ENCODE measurements around the gene ROBO1.
"Not testable (repeated sequence)": the region's sequence is repeated elsewhere in the genome, so short reads cannot be mapped to it uniquely, and the experiment has no call there.

ROBO1 gene

DNA sequence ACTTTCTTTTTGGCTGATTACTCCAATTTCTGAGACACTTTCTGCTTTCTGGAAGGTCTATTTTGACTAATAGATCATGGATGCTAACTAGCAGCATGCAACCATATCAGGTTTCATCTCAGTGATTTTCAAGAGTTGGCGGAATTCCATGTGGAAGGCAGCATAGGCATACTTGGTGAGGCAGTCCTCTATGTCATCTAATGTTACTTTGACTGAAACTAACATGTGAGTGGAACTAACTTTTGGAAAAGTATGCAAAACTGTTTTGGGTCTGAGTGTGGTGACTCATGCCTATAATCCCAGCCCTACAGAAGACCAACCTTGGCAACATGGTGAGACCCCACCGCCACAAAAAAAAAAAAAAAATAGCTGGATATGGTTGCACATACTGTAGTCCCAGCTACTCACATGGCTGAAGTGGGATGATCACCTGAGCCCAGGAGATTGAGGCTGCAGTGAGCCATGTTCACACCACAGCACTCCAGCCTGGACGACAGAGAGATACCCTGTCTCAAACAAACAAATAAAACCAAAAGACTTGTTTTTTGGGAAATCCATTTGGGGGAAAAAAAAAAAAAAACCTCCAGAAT, 1033.7 kb downstream of the ROBO1 start:
- DNase-seq (ENCODE audit: low spot score) = no peak

DNA sequence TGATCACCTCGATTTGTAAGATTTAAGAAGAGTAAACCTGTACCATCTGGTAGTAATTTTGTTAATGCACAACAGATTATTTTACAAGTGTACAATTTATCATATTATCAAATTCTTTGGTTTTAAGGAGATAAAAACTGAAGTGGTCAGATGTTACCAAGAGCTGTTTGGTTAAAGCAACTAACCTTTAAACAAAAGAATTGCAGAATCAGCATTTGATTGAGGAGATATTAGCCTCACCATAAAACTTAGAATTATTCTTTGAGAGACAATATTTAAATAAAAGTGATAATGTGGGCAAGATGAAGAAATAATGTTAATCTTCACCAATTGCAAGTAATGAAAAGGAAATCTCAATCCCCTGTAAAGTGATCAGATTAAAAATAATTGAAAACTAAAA, 1034.9 kb downstream of the ROBO1 start:
- no peak for DNase-seq (ENCODE audit: low spot score)

DNA sequence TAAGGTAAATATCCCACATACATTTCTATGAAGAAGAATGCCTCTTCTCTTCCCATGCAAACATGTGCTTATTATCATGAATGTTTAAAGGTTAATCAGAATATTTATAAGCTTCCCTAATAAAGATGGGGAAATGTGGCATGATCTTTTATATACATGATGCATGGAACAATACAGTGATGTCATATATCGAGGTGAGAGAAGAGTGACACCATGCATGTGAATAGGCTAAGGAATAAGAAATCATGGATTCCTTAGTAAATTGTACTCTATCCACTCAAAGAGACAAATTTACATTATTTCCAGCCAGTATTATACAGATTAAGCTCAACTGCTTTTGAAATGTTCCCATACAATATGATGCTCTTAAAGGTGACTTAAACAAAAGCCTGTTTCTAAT, 1035.3 kb downstream of the ROBO1 start:
- DNase-seq (ENCODE audit: low spot score) = no peak

DNA sequence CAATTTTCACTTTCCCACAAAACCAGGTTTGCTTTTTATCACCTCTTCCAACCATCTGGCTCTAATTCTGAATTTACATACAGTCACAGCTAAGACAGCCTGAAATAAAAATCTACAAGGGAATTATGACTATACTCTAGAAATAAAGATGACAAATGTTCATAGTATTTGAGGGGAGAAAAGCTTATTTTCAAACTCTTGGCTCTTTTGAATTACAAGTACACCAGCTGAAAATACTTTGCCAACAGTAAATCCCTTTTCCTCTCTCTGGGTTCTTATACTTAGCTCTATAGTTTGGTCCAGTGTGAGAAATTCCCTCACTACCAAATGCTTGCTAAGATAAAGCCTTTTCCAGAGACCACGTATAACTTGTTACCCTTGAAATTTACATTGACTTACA, 1037.9 kb downstream of the ROBO1 start:
- no peak for DNase-seq (ENCODE audit: low spot score)

DNA sequence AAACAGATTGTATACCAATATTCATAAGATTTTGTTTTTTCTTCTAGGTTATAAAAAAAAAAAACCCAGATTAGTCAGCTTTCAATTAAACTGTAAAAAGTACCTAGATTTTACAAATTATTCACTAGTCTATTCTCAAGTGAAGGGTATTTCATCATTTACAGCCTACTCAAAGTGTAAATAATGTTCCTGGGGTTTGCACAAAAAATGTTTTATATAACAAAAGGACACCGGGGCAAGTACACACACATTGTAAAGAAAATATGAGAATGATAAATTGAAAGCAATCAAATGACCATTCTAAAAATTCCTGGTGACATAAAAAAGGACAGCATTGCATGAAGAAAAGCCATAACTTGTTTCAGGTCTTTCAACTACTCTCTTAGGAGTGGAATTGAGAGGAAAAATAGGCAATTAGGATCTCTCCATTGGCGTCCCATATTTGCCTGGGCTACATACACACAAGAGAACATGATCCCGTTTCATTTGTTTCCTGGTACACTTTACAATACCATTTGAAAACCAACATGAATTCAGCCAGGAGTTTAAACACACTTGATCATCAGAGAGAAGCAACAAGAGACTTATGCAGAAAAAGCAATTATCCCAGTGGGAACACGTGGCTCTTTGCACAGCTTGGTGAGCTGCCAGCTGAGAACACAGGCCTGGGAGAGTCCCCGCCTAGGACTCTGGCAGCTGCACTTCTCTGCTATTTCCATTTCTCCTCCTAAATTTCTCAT, 1039.2 kb downstream of the ROBO1 start:
- no peak for DNase-seq (ENCODE audit: low spot score)

DNA sequence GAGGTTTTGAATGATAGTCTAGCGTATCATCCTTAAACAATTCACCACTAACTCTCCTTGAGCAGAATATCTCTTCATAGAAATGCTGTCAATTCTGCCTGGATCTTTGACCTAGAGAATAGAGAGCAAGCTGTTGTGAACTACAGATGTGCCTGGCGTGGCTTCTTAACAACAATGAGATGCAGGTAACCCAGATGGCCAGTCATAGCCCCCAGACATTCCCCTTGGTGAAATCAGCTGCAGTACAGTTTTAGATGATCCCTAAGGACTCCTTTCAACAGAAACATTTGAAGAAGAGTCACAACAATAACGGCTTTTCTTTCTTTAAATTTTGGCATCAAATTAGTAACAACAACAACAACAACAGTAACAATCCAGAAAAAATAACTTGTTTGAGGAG, 1041.3 kb downstream of the ROBO1 start:
- no peak for DNase-seq (ENCODE audit: low spot score)

DNA sequence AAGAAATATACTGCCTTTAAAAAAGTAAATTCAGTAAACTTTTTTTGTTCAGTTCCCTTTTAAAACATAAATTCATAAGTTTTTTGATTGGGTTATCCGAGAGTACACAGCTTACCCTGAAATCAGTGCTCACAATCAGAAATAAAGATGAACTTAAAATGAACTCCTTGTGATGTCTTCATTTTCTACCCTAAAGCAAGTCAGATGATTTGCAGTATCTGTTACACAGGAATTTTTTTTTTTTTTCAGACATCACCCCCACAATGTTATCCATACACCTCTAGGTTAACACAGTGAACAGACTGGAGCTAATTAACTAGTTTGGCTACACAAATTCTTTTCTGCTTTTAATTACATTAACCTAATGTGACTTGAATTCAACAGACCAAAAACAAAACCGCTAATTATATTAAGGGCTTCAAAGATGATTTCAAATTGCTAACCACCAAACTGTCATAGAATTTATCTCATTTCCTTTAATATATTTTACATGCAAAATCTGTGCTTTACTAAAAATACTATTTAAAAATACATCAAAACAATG, 1042.0 kb downstream of the ROBO1 start:
- DNase-seq (ENCODE audit: low spot score) = no peak

DNA sequence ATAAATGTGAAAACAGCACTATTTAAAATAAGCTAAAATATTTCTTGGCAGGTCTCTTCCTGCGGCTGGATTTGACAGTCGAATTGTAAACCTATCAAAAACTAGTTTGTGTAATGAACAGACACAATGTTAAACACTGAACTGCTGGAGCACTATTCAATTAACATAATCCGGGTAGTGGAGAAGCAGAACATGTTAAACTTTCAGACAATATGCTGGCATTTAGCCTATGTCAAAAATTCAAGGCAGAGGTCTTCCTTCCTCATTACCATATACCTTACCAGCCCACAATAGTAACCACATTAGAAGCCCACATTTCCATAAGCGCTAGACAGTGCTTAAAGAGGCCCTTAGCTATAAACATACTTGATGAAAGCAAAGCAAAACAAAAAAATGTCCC, 1042.9 kb downstream of the ROBO1 start:
- no peak for DNase-seq (ENCODE audit: low spot score)

DNA sequence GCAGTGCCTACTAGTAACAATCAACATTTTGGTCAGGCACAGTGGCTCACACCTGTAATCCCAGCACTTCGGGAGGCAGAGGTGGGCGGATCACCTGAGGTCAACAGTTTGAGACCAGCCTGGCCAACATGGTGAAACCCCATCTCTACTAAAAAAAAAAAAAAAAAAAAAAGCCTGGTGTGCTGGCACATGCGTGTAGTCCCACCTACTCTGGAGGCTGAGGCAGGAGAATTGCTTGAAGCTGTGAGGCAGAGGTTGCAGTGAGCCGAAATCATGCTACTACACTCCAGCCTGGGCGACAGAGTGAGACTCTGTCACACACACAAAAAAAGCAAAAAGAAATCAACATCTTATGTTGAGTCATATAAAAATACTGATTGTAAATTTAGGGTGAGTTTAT, 1043.4 kb downstream of the ROBO1 start:
- not testable (repeated sequence) for DNase-seq (ENCODE audit: low spot score)

DNA sequence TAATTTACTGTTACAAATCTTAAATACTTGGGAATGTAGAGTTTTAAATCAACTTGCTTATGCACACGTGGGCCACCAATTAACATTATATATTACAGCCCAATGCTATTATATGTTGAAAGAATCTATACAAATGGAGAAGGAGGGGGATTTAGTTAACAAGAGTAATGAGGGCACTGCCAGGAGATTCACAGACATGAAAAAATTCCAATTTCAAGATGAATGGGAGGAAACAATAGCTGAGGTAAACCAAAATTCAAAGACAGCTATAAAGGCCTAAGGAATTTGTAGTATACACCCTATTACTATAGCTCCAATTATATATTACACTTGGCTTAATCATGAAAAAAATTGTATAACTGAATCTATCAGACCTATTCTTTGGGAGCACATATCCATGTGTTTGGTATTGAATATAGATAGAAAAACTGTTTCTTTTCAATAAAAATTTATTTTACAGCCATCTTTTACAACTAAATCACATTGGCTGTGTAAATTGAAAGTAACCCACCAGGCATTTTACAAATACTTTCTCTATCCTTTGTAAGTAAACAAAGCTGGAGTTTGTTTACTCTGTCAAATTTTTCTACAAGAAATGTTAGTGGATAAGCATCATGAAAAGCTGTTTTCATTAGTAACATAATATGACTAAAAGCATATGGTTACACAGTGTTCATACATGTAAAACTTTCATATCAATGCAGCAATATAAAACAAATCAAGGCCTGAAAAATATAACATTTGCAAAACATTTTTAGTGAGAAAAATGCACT, 1045.8 kb downstream of the ROBO1 start:
- no peak for DNase-seq (ENCODE audit: low spot score)

DNA sequence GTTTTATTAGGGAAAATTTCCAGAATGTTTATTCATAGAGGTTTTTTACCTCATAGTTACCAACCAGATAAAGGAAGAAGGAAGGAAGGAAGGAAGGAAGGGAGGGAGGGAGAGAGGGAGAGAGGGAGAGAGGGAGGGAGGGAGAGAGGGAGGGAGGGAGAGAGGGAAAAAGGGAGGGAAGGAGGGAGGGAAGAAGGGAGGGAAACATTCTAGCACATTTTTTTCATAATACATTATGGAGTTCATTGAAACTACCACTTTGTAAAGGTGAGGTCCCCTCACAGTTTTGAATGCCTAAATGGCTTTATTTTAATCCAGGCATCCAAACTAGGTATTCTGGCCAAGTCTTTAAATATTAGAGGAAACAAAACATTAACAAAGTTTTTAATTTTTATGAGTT, 1049.1 kb downstream of the ROBO1 start:
- no peak for DNase-seq (ENCODE audit: low spot score)

DNA sequence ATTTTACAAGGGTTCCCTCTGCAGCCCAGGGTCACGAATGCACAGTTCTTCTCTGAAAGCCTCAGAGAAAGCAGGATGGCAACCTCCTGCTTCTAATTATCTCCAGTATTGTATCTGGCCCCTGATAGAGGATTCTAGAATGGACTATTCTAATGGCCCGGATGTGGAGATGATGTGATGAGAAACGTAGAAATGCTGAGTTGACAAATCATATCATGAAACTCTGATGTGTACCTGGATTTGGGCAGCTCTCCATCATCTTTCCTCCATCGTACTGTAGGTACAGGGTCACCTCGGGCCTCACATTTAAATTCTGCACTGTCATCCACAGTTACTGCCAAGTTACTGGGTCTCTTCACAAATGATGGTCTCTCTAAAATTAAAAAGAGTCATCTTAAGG, 1050.8 kb downstream of the ROBO1 start:
- DNase-seq (ENCODE audit: low spot score) = no peak

DNA sequence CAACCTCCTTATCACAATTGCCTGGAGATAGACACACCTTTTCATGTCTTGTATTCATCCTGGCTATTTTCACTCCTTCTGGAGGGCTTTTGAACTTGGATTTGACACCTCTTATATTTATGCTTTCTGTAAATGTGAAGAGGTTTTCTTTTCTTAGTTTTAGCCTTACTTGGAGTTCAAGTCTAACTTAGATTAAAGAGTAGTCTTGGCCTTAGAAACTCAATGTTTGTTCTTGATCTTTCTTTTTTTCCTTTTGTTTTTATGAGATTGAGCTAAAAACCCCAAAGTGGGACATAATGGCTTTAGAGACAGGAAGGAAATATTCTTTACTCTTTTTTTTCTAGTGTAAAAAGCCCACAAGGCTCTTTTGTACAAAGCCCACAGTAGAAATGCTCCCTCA, 1054.9 kb downstream of the ROBO1 start:
- no peak for DNase-seq (ENCODE audit: low spot score)

DNA sequence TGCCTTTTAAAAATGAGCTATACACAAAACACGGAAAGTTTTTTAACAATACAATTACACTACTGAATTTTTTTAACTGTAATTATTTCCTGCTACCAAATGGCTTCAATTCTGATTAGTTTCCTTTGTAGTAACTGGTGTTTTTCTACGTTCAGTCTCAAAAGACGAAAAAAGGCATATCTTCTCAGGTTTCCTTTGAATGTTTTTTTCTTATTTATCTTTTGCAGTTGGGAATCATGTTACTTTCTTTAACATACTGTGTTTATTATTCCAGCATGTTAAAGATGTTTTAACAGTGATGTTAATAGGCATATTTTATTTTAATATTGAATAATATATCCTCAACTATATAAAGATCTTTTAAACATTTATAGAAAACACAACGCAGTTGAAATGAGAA, 1055.5 kb downstream of the ROBO1 start:
- DNase-seq (ENCODE audit: low spot score) = no peak

DNA sequence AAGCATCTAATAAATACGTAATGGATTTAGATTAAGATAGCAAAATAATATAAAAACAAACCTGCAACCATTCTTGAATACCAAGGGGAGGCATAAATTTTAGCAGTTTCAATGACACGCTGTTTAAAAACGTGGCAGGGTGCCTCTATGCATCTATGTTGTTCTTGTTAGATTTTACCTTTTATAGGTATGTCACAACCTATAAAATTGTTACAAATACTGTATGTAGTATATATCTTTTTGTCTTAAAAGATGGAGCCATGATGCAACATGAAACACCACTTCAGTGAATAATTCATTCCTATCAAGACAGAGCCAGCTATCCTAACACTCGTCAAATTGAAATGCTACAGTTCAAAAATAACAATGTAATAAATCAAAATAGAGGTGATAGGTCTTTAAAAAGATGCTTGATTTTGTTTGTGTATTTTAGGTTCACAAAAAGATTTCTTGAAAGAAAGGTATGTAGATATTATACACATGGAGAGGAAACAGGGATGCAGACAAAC, 1059.2 kb downstream of the ROBO1 start:
- no peak for DNase-seq (ENCODE audit: low spot score)

DNA sequence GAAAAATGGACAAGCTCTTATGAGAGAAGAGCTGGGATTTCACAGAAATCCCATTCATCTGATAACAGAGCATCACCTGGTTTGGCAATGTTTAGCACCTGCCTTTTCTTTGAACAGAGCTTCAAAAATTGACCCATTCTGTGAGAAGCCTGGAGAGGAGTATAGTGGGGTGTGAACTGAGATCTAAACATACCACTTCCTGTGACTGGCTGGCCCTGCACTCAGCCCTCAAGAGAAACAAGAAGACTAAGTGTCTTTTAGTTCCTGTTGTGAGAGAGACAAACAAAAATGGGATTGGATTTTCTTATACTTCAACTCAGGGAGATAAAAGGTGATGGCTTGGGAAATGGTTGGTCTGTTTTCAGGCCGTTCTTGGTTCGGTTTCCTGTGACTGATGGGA, 1060.2 kb downstream of the ROBO1 start:
- no peak for DNase-seq (ENCODE audit: low spot score)

DNA sequence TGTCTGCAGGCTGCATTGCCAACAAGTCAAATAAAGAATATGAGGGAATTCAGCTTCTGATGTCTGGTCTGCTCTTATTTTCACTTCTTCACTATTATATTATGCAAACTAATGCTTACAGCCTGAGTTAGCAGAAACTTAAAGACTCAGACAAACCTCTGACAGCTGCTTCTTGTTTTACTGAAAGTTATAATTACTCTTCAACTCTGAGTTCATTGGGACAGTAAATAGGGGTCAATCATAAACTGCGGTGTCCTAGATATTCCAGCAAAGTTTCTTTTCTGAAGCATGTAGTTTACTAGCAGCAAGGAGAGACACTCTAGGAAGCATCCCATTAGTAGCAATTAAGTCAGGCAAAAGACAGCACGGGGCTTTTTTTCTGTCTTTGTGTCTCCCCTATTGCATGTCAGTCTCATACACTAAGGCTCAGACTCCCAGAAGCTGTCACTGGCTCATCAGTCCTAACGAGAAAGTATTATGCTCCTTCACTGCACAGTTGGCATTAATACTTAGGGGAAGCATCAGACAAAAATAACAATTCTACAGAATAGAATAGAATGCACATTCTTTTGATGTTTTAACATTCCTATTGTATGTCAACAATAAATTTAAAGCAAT, 1060.8 kb downstream of the ROBO1 start:
- no peak for DNase-seq (ENCODE audit: low spot score)

DNA sequence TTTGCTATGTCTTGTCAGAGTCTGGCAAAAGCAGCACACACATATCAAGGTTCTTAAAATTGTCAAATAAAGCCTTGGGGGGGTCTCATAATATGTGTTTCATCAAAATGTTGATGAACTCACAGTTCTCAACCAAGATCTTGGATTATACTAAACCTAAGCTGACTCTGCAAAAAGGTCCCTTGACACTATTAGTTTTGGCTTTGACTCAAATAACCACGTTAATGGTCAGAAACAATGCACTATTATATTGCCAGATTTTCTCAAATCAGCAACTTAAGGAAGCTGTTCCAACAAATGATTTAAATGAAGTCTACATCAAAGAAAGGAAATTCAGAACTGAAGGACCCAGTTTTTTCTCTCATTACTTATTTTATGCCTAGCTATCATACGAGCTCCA, 1063.9 kb downstream of the ROBO1 start:
- no peak for DNase-seq (ENCODE audit: low spot score)

DNA sequence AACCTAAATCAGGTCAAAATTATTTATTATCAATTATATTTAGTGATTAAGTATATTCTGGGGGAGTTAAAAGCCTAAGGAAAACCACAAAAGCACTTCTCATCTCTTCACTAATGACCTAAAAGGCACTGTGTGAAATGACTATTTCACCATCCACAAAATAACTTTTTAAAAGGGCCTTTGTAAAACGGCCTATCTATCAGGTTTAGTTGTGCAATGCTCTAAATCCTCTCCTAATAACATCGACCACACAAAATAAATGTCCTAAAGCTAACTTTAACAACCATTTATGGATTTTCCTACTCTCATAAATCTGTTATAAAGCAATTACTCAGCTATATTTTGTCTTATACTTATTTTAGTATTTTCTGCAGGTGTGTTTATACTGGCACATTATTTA, 1066.3 kb downstream of the ROBO1 start:
- DNase-seq (ENCODE audit: low spot score) = no peak

DNA sequence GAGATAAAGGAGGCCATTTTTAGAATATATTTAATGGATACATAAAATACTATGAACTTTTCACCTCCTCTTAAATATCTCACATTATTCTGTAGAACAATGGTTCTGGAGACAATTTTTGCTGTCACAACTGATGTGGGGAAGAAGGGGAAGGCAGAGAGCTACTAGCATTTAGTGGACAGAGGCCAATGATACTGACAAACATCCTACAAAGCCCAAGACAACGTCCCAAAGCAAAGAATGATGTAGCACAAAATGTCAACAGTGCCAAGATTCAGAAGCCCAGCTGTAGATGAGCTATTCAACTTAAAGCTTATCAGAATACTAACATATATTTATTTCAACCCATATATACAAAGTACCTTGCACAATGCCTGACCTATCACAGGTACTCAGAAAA, 1069.4 kb downstream of the ROBO1 start:
- no peak for DNase-seq (ENCODE audit: low spot score)

DNA sequence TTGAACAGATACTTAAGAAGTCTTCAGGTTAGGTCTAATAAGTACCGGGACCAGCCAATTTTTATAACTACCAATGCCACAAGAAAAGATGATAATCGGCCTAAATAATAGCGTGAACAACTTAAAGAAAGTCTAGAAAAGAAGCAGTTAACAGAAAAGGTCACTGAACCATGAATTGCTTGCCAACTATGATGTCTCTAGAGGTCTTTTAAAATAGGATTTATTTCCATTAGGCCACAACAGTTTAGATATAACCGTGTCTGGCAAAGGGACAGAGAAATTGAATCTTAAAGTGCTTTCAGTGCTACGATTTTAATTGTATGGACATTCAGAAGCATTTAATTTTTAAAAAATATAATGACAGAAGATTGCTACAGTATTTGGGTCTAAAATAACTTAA, 1070.4 kb downstream of the ROBO1 start:
- no peak for DNase-seq (ENCODE audit: low spot score)

DNA sequence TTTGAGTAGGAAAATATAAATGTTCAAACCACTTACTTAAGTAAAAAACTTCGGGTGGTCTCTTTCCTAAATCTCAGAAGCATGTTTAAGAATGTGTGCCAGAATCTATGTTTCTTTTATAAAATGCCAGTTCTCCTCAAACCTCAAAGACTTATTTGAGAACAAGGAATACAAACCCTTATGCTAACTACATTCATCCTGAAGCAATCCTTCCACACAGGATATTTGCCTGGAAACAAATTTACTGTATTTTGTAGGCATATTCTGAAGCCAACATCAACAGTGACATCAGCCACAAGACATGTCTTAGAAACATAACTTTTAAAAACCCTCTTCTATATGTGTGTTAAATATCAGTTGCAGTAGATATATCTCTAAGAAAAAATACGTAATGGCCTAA, 1077.0 kb downstream of the ROBO1 start:
- DNase-seq (ENCODE audit: low spot score) = no peak

DNA sequence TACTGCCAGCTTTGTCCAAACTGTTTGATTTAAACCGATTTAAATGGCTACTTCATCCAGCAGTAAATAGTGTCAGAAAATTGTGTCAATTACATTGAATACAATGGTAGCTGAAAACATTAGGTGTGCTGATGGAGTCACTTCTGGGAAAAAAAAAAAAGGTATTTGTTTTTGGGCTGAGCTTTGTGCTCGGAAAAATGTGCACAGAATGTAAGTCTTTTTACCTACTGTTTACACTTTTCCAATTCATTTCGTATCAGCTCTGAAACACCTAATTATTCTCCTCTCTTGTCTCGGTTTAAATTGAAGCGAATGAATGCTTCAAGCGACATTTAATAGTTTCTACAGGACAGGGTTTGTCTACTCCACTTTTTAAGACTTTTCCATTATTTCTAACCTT, 1078.4 kb downstream of the ROBO1 start:
- DNase-seq (ENCODE audit: low spot score) = no peak

Measured in RKO (cell line).